SK-N-MC (cell line): ENCODE results near the gene VAPA.

Source experiments
- EZH2 ChIP-seq: fragments of 200-600 bp; sonication (generic); IDR thresholded peaks from one replicate; pipeline ENCODE4 v1.6.1; 2017; ENCODE audit warnings: antibody characterized with exemption
- POLR2AphosphoS5 ChIP-seq: IDR thresholded peaks from 2 replicates; pipeline ENCODE4 v1.6.1; 2012; ENCODE audit warnings: mild to moderate bottlenecking, low read depth, low read length, borderline replicate concordance

DNA sequence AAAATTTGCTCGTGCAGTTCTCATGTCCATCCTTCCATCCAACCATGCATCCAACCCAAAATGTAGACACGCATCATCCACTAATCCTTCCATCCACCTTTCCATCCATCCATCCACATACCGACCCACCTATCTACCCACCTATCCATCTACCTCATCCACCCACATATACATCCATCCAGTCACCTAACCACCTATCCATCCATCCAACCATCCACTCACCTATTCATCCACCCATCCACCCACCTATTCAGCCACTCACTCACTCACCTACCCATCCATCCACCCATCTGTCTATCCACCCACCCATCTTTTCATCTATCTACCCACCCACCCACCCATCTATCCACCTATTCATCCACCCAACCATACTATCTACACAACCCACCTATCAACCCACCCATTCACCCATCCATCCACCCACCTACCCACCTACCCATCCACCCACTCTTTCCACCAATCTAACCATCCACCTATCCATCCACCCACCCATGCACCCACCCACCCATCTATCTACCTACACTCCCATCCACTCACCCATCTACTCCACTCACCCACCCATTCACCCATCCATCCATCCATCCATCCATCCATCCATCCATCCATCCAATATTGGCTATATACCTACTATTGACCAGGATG lies 94.3 kb downstream of the VAPA start:
- no peak for TF ChIP-seq POLR2AphosphoS5
- TF ChIP-seq EZH2: no peak
